GM12801 (cell line): ENCODE data around the gene PHACTR2.

Source experiments
- CTCF ChIP-seq: IDR thresholded peaks from one replicate; pipeline ENCODE4 v1.5.1; 2011; ENCODE audit warnings: control low read depth; ENCODE audit not compliant: insufficient read length; ENCODE audit errors: extremely low read depth

Gene PHACTR2

GRCh38 chr6:143707697-143708096 lies 29.9 kb downstream of the PHACTR2 start:
- no peak for TF ChIP-seq CTCF

GRCh38 chr6:143708889-143709288 lies 31.1 kb downstream of the PHACTR2 start:
- no peak for TF ChIP-seq CTCF

- TF ChIP-seq CTCF = no peak
Observed at GRCh38 chr6:143711714-143712113, 33.9 kb downstream of the PHACTR2 start.

- no peak for TF ChIP-seq CTCF
Observed at GRCh38 chr6:143718472-143718871, 40.7 kb downstream of the PHACTR2 start.

- TF ChIP-seq CTCF = no peak
Observed at GRCh38 chr6:143721642-143722041, 43.9 kb downstream of the PHACTR2 start.

GRCh38 chr6:143724876-143725275 lies 47.1 kb downstream of the PHACTR2 start:
- TF ChIP-seq CTCF = no peak

- TF ChIP-seq CTCF = no peak
Observed at GRCh38 chr6:143726015-143726647, 48.4 kb downstream of the PHACTR2 start.
